ENCODE measurements around the gene INPP5D. TPM values are rescaled to one million over a fixed set of nuclear protein-coding genes. Genes with fewer than 3 reads are reported as not detected.
"Not testable (repeated sequence)": the region's sequence is repeated elsewhere in the genome, so short reads cannot be mapped to it uniquely, and the experiment has no call there.

The INPP5D gene
- total RNA-seq, 1 experiment from 2014 or later, result 5.1 TPM

- no peak for DNase-seq (ENCODE audit: low spot score)
- in situ Hi-C loops (cut with HindIII; ENCODE audit: low sequenced_read_pairs), result loop anchor here (10.0 kb wide), 1 partner anchor 110 kb away; no protein-coding TSS in a partner anchor
Observed at GRCh38 chr2:233085037-233085838, 25.1 kb downstream of the INPP5D start.

GRCh38 chr2:233085839-233086150 lies 25.7 kb downstream of the INPP5D start:
- no peak for DNase-seq (ENCODE audit: low spot score)
- in situ Hi-C loops (cut with HindIII; ENCODE audit: low sequenced_read_pairs), result loop anchor here (10.0 kb wide), 1 partner anchor 111 kb away; no protein-coding TSS in a partner anchor

GRCh38 chr2:233087713-233088112 lies 27.6 kb downstream of the INPP5D start:
- in situ Hi-C loops (cut with HindIII; ENCODE audit: low sequenced_read_pairs), result loop anchor here (10.0 kb wide), 1 partner anchor 113 kb away; no protein-coding TSS in a partner anchor
- DNase-seq (ENCODE audit: low spot score), result no peak

- DNase-seq (ENCODE audit: low spot score), result no peak
- in situ Hi-C loops (cut with HindIII; ENCODE audit: low sequenced_read_pairs), result loop anchor here (10.0 kb wide), 1 partner anchor 114 kb away; no protein-coding TSS in a partner anchor
Observed at GRCh38 chr2:233088972-233089345, 28.8 kb downstream of the INPP5D start.

- DNase-seq (ENCODE audit: low spot score), result no peak
- in situ Hi-C loops (cut with HindIII; ENCODE audit: low sequenced_read_pairs), result loop anchor here (10.0 kb wide), 1 partner anchor 115 kb away; no protein-coding TSS in a partner anchor
Observed at GRCh38 chr2:233089851-233090250, 29.7 kb downstream of the INPP5D start.

- in situ Hi-C loops (cut with HindIII; ENCODE audit: low sequenced_read_pairs), result no loop called here
- DNase-seq (ENCODE audit: low spot score), result no peak
Observed at GRCh38 chr2:233090879-233091278, 30.7 kb downstream of the INPP5D start.

GRCh38 chr2:233091595-233092375 lies 31.6 kb downstream of the INPP5D start:
- DNase-seq (ENCODE audit: low spot score), result no peak
- in situ Hi-C loops (cut with HindIII; ENCODE audit: low sequenced_read_pairs), result no loop called here

GRCh38 chr2:233092432-233093165 lies 32.5 kb downstream of the INPP5D start:
- in situ Hi-C loops (cut with HindIII; ENCODE audit: low sequenced_read_pairs), result no loop called here
- no peak for DNase-seq (ENCODE audit: low spot score)

GRCh38 chr2:233093166-233093448 lies 33.0 kb downstream of the INPP5D start:
- DNase-seq (ENCODE audit: low spot score), result no peak

GRCh38 chr2:233093721-233094120 lies 33.6 kb downstream of the INPP5D start:
- in situ Hi-C loops (cut with HindIII; ENCODE audit: low sequenced_read_pairs), result no loop called here

More at GRCh38 chr2:233093166-233093448, 33.0 kb downstream of the INPP5D start:
- in situ Hi-C loops (cut with HindIII; ENCODE audit: low sequenced_read_pairs), result no loop called here

GRCh38 chr2:233094614-233095013 lies 34.5 kb downstream of the INPP5D start:
- DNase-seq (ENCODE audit: low spot score), result no peak
- in situ Hi-C loops (cut with HindIII; ENCODE audit: low sequenced_read_pairs), result no loop called here

More at GRCh38 chr2:233093721-233094120, 33.6 kb downstream of the INPP5D start:
- DNase-seq (ENCODE audit: low spot score), result no peak

- in situ Hi-C loops (cut with HindIII; ENCODE audit: low sequenced_read_pairs), result no loop called here
- DNase-seq (ENCODE audit: low spot score), result no peak
Observed at GRCh38 chr2:233096006-233096405, 35.9 kb downstream of the INPP5D start.

GRCh38 chr2:233098618-233099017 lies 38.5 kb downstream of the INPP5D start:
- in situ Hi-C loops (cut with HindIII; ENCODE audit: low sequenced_read_pairs), result no loop called here
- DNase-seq (ENCODE audit: low spot score), result no peak

GRCh38 chr2:233099820-233100191 lies 39.7 kb downstream of the INPP5D start:
- in situ Hi-C loops (cut with HindIII; ENCODE audit: low sequenced_read_pairs); DNase-seq (ENCODE audit: low spot score): not testable (repeated sequence)

- in situ Hi-C loops (cut with HindIII; ENCODE audit: low sequenced_read_pairs), result no loop called here
- no peak for DNase-seq (ENCODE audit: low spot score)
Observed at GRCh38 chr2:233100192-233100998, 40.3 kb downstream of the INPP5D start.

- in situ Hi-C loops (cut with HindIII; ENCODE audit: low sequenced_read_pairs), result no loop called here
- no peak for DNase-seq (ENCODE audit: low spot score)
Observed at GRCh38 chr2:233101141-233101540, 41.0 kb downstream of the INPP5D start.

GRCh38 chr2:233101816-233102215 lies 41.7 kb downstream of the INPP5D start:
- no peak for DNase-seq (ENCODE audit: low spot score)
- in situ Hi-C loops (cut with HindIII; ENCODE audit: low sequenced_read_pairs), result no loop called here

- DNase-seq (ENCODE audit: low spot score), result no peak
- in situ Hi-C loops (cut with HindIII; ENCODE audit: low sequenced_read_pairs), result no loop called here
Observed at GRCh38 chr2:233105156-233105895, 45.2 kb downstream of the INPP5D start.
